K562 (cell line): ENCODE results near the gene PHF12. TPM values are rescaled to one million over a fixed set of nuclear protein-coding genes. Genes with fewer than 3 reads are reported as not detected.

Source experiments
- ATAC-seq: fragments of 200-7000 bp; cut with Tn5 transposase; 3 replicates; pipeline ENCODE4 v1.9.1; 2020; ENCODE audit warnings: moderate library complexity
- BruUV-seq: library from RNA; stranded (reverse); fragments of 400-500 nt; replicated peaks from 2 replicates; lab custom pipeline; 2021; lab: Mats Ljungman, UMichigan
- CTCF ChIA-PET: fragments of 300-600 bp; formaldehyde crosslinking; extraction: SDS; loops from one replicate; lab custom pipeline; 2021; ENCODE audit warnings: low intra/inter-chr PET ratio; lab: Yijun Ruan, JAX
- POLR2A ChIA-PET: fragments of 300-600, 350-650 bp; sonication (Branson Sonifier 250); formaldehyde crosslinking; extraction: SDS; loops from one replicate; lab custom pipeline; 2021; ENCODE audit warnings: antibody characterized with exemption, inconsistent platforms; lab: Yijun Ruan, JAX
- DNase-seq, 4 experiments: peaks; one replicate each; pipeline versions ENCODE4 v3.0.0 to v3.0.0-alpha.2; 2011 to 2018; ENCODE audit warnings: low spot score in 3 of 4, mixed read lengths in 3 of 4; ENCODE audit errors: extremely low read depth in 1 of 4
- FAIRE-seq: peaks from 2 replicates; lab custom pipeline; 2011; peaks lifted over from hg19 to GRCh38; lab: Jason Lieb, UNC
- H2AFZ ChIP-seq: 2 replicates; pipeline ENCODE4 v1.6.0; 2011; ENCODE audit warnings: low read depth, low read length, control low read depth, inconsistent platforms
- H3K27ac ChIP-seq: fragments of 200-600 bp; 3 replicates; pipeline ENCODE4 v1.8.0; 2011; ENCODE audit warnings: low read depth, mild to moderate bottlenecking, control low read depth, inconsistent platforms, low read length, moderate library complexity, mixed read lengths; ENCODE audit errors: extremely low read depth
- H3K27me3 ChIP-seq, 2 experiments: fragments of 300-600 bp in 1 of 2; 2 replicates in 1 of 2; 3 replicates in 1 of 2; pipeline versions ENCODE4 v1.6.0 to v1.8.0; 2011; ENCODE audit warnings: inconsistent platforms in 2 of 2, low read length in 2 of 2, mild to moderate bottlenecking in 1 of 2, mixed read lengths in 1 of 2, moderate library complexity in 1 of 2; ENCODE audit not compliant: control insufficient read depth in 2 of 2, insufficient read depth in 2 of 2
- H3K36me3 ChIP-seq: fragments of 300-600 bp; 3 replicates; pipeline ENCODE4 v1.8.0; 2011; ENCODE audit warnings: mild to moderate bottlenecking, low read length, inconsistent platforms; ENCODE audit not compliant: control insufficient read depth, insufficient read depth
- H3K4me1 ChIP-seq, 2 experiments: fragments of 200-600 bp in 1 of 2; replicated peaks in 1 of 2; 2 replicates in 1 of 2; 3 replicates in 1 of 2; pipeline versions ENCODE4 v1.5.1 to v1.8.0; 2011; ENCODE audit warnings: inconsistent platforms in 2 of 2, low read length in 2 of 2, mild to moderate bottlenecking in 1 of 2, mixed read lengths in 1 of 2, moderate library complexity in 1 of 2; ENCODE audit not compliant: control insufficient read depth in 2 of 2, insufficient read depth in 2 of 2
- H3K4me2 ChIP-seq: 2 replicates; pipeline ENCODE4 v1.6.1; 2011; ENCODE audit warnings: low read length, control low read depth, inconsistent platforms, mixed read lengths; ENCODE audit not compliant: insufficient read depth
- H3K4me3 ChIP-seq: fragments of 200-600 bp; sonication (generic), shearing (Covaris generic); 2 replicates; pipeline ENCODE4 v1.5.1; 2016; ENCODE audit warnings: control low read depth, inconsistent platforms
- H3K79me2 ChIP-seq: fragments of 200-600 bp; 3 replicates; pipeline ENCODE4 v1.8.0; 2011; ENCODE audit warnings: low read length, inconsistent platforms; ENCODE audit not compliant: control insufficient read depth, insufficient read depth
- H3K9ac ChIP-seq, 2 experiments: 2 replicates each; pipeline versions ENCODE4 v1.6.0 to v1.6.1; 2011; ENCODE audit warnings: low read depth in 2 of 2, low read length in 2 of 2, control low read depth in 1 of 2, inconsistent platforms in 1 of 2, mild to moderate bottlenecking in 1 of 2, mixed read lengths in 1 of 2; ENCODE audit not compliant: insufficient read depth in 1 of 2
- H3K9me1 ChIP-seq: one replicate; pipeline ENCODE4 v1.6.0; 2011; ENCODE audit warnings: inconsistent platforms, mild to moderate bottlenecking, low read length, moderate library complexity; ENCODE audit not compliant: control insufficient read depth, insufficient read depth
- H3K9me3 ChIP-seq: replicated peaks from 2 replicates; pipeline ENCODE4 v1.5.1; 2011; ENCODE audit warnings: low read depth, low read length, inconsistent platforms; ENCODE audit not compliant: control insufficient read depth, insufficient read depth
- H4K20me1 ChIP-seq: replicated peaks from 2 replicates; pipeline ENCODE4 v1.6.1; 2011; ENCODE audit warnings: low read length, inconsistent platforms, mixed read lengths; ENCODE audit not compliant: control insufficient read depth, insufficient read depth
- ATF2 ChIP-seq: sonication (generic); formaldehyde crosslinking; IDR thresholded peaks from 2 replicates; pipeline ENCODE4 v1.8.1; 2022; ENCODE audit warnings: missing genetic modification reagents
- HDAC8 ChIP-seq: fragments of 450-650 bp; IDR thresholded peaks from 2 replicates; pipeline ENCODE4 v1.6.1; 2016; ENCODE audit warnings: mild to moderate bottlenecking, missing genetic modification characterization, moderate library complexity, missing compliant biosample characterization
- MCM2 ChIP-seq: fragments of 450-650 bp; IDR thresholded peaks from 2 replicates; pipeline ENCODE4 v1.6.1; 2017; ENCODE audit warnings: low read depth, mild to moderate bottlenecking
- RBM25 ChIP-seq: fragments of 200-400 bp; formaldehyde crosslinking; IDR thresholded peaks from 2 replicates; pipeline ENCODE4 v1.6.1; 2018; ENCODE audit warnings: low read length, low read depth, moderate library complexity; ENCODE audit not compliant: severe bottlenecking
- RHOXF2B ChIP-seq: fragments of 250-450 bp; sonication (Bioruptor Pico); conservative IDR thresholded peaks from 2 replicates; pipeline ENCODE4 v1.5.1; 2021
- RUNX1 ChIP-seq: sonication (generic); IDR thresholded peaks from 2 replicates; pipeline ENCODE4 v1.6.1; 2016; ENCODE audit warnings: antibody characterized with exemption, low read depth
- THRA ChIP-seq: fragments of 450-650 bp; IDR thresholded peaks from 2 replicates; pipeline ENCODE4 v1.6.1; 2017; ENCODE audit warnings: mild to moderate bottlenecking, moderate library complexity
- U2AF1 ChIP-seq: fragments of 200-400 bp; formaldehyde crosslinking; optimal IDR thresholded peaks from 2 replicates; pipeline ENCODE3; 2017; ENCODE audit warnings: mild to moderate bottlenecking, low read depth, low read length, moderate library complexity
- ZBTB11 ChIP-seq, 3 experiments: fragments of 200-800 bp in 1 of 3; fragments of 250-450 bp in 1 of 3; fragments of 450-650 bp in 1 of 3; sonication (Bioruptor Pico) in 1 of 3; sonication (Bioruptor generic) in 1 of 3; formaldehyde crosslinking in 1 of 3; IDR thresholded peaks; 2 replicates each; pipeline versions ENCODE4 v1.6.1 to v1.8.0; 2016 to 2022; ENCODE audit warnings: mild to moderate bottlenecking in 2 of 3, missing genetic modification characterization in 2 of 3, missing compliant biosample characterization in 1 of 3, moderate library complexity in 1 of 3
- ZNF23 ChIP-seq: fragments of 250-450 bp; sonication (Bioruptor Pico); IDR thresholded peaks from 2 replicates; pipeline ENCODE4 v1.4.0; 2020; ENCODE audit warnings: mild to moderate bottlenecking
- WGBS: fragments of 100-300 bp; shearing (Covaris generic); methylation state at CpG from one replicate; pipeline ENCODE4 v1.1.6; 2016; ENCODE audit warnings: low coverage, mixed read lengths; ENCODE audit not compliant: insufficient coverage; ENCODE audit errors: missing lambda C conversion rate; 5-methylcytosine and 5-hydroxymethylcytosine counted together
- in situ Hi-C: fragments of 300-500 bp; cut with MboI; formaldehyde crosslinking; loops from 4 replicates; pipeline ENCODE4 v1.15.0; 2018; ENCODE audit warnings: inconsistent platforms, mixed read lengths
- intact Hi-C: fragments of 100-400 bp; cut with micrococcal nuclease; formaldehyde crosslinking; loops from 2 replicates; pipeline ENCODE4 v1.14.2; 2022
- polyA plus RNA-seq, 8 experiments: library from polyadenylated mRNA; depleted of rRNA in 4 of 8; stranded (reverse) in 5 of 8; unstranded in 3 of 8; fragments of >200 nt; fragmentation: Nextera tagmentation in 2 of 8; fragmentation: Illumina TruSeq in 1 of 8; extraction: Ambion mirVana in 2 of 8; extraction: Trizol in 1 of 8; gene quantifications; 2 replicates each; pipeline versions ENCODE4 v1.2.1 to v1.2.3, GENCODE V29; 2011 to 2014; ENCODE audit warnings: inconsistent platforms in 1 of 8, missing spikeins in 1 of 8
- total RNA-seq, 7 experiments: library from RNA; depleted of rRNA in 6 of 7; stranded (reverse); fragments of >200 nt in 6 of 7; fragmentation: Illumina TruSeq in 2 of 7; extraction: Trizol in 2 of 7; gene quantifications; 2 replicates each; pipeline versions ENCODE4 v1.2.1 to v1.2.3, GENCODE V29; 2011 to 2021; ENCODE audit warnings: low replicate concordance in 1 of 7

The PHF12 gene
- total and polyA plus RNA-seq, 9 of the 15 experiments (the other 6 are each of a cell fraction or from before 2014, with no cell fraction given) = 0.82 to 31.3 (median 13.5) TPM

GRCh38 chr17:28958820-28959455, 7.6 kb upstream of the PHF12 start (continued):
- TF ChIP-seq ZBTB11 (CRISPR knock-in tag; IDR thresholded peaks at IDR 0.05) (no peak), MCM2 (no peak)

GRCh38 chr17:28957992-28958355, 6.7 kb upstream of the PHF12 start:
- H3K27ac ChIP-seq = no peak overlapping the region
- POLR2A ChIA-PET = interaction anchor here (0.8 to 1.1 kb wide), 2 partner anchors 20 to 231 kb away, joined by 3 read pairs; no protein-coding TSS in a partner anchor
- H3K9me1 ChIP-seq = no peaks in the 10 kb centered on the region
- WGBS = 37% methylated on average over 7 of the region's 7 CpGs
- intact Hi-C loops = no loop called here
- H4K20me1 ChIP-seq = peaks cover 6% of the 10 kb centered on the region; the same call in 1 of the 2 replicates
- TF ChIP-seq RBM25 (no peak), RUNX1 (no peak), THRA (no peak), ATF2 (CRISPR knock-in tag) (no peak), RHOXF2B (no peak), ZNF23 (CRISPR knock-in tag) (no peak), U2AF1 (no peak), HDAC8 (tag) (no peak)
- TF ChIP-seq, all 486 proteins: peak for 0
- no peak for DNase-seq
- Histone ChIP-seq H3K9me3 (no peaks in the 10 kb centered on the region), H3K27me3 (peaks cover 39 to 58% of the 10 kb centered on the region in 2 experiments), H3K4me1 (peaks cover 0 to 5% of the 10 kb centered on the region in 2 experiments; a peak in 2 of 5 replicates), H3K79me2 (no peaks in the 10 kb centered on the region), H3K9ac (peak overlapping the region in 1 of 2 experiments; percentile 40; a peak in 1 of 4 replicates), H3K4me2 (no peak overlapping the region), H2AFZ (no peak overlapping the region), H3K36me3 (no peaks in the 10 kb centered on the region), H3K4me3 (no peak overlapping the region)
- ATAC-seq = no peak
- FAIRE-seq = no peak
- BruUV-seq = no TSS peak
- in situ Hi-C loops = no loop called here
- CTCF ChIA-PET = no interaction called here
